H1 (cell line): ENCODE measurements around the gene ZNF200.

Experiments used
- ASH2L ChIP-seq: fragments of 200-600, 300-600 bp; sonication (generic); IDR thresholded peaks from one replicate; pipeline ENCODE4 v1.7.1; 2017; ENCODE audit warnings: low read length
- CREB1 ChIP-seq: IDR thresholded peaks from 2 replicates; pipeline ENCODE4 v1.6.1; 2012; ENCODE audit warnings: inconsistent platforms
- EGR1 ChIP-seq: IDR thresholded peaks from 2 replicates; pipeline ENCODE4 v1.6.1; 2011; ENCODE audit warnings: low read depth, low read length, borderline replicate concordance
- EP300 ChIP-seq, 2 experiments: IDR thresholded peaks; 1 replicate in 1 of 2; 2 replicates in 1 of 2; pipeline ENCODE4 v1.6.1; 2011 to 2012; ENCODE audit warnings: low read depth in 2 of 2, low read length in 2 of 2, mild to moderate bottlenecking in 2 of 2, borderline replicate concordance in 1 of 2, inconsistent platforms in 1 of 2, moderate library complexity in 1 of 2
- EZH2 ChIP-seq: fragments of 200-600 bp; sonication (generic); IDR thresholded peaks from 2 replicates; pipeline ENCODE4 v1.7.1; 2012; ENCODE audit warnings: low read depth, mild to moderate bottlenecking, moderate library complexity, low read length, inconsistent platforms; ENCODE audit not compliant: severe bottlenecking
- HDAC2 ChIP-seq, 2 experiments: fragments of 300-600 bp in 1 of 2; sonication (generic) in 1 of 2; IDR thresholded peaks; 2 replicates each; pipeline ENCODE4 v1.6.1; 2011 to 2012; ENCODE audit warnings: low read depth in 2 of 2, low read length in 2 of 2, mild to moderate bottlenecking in 2 of 2, moderate library complexity in 2 of 2, borderline replicate concordance in 1 of 2, inconsistent platforms in 1 of 2
- JUN ChIP-seq: IDR thresholded peaks from 2 replicates; pipeline ENCODE4 v1.6.1; 2011; ENCODE audit warnings: low read depth, mild to moderate bottlenecking, improper control_type of control experiment, low read length
- RAD21 ChIP-seq, 2 experiments: IDR thresholded peaks in 1 of 2; conservative IDR thresholded peaks in 1 of 2; 2 replicates each; pipeline ENCODE4 v1.6.1; 2011; ENCODE audit warnings: low read depth in 2 of 2, low read length in 2 of 2, improper control_type of control experiment in 1 of 2, inconsistent platforms in 1 of 2, mild to moderate bottlenecking in 1 of 2, moderate library complexity in 1 of 2
- RFX5 ChIP-seq: IDR thresholded peaks from 2 replicates; pipeline ENCODE4 v1.6.1; 2011; ENCODE audit warnings: low read depth, low read length, improper control_type of control experiment, borderline replicate concordance
- TAF1 ChIP-seq: IDR thresholded peaks from 2 replicates; pipeline ENCODE4 v1.6.1; 2011; ENCODE audit warnings: mild to moderate bottlenecking, low read depth, low read length
- USF2 ChIP-seq: IDR thresholded peaks from 2 replicates; pipeline ENCODE4 v1.6.1; 2011; ENCODE audit warnings: low read length, improper control_type of control experiment
- TF ChIP-seq, protein P1 (sequence below), 3 experiments: IDR thresholded peaks; 1 replicate in 2 of 3; 2 replicates in 1 of 3; pipeline versions ENCODE4 v1.5.1 to v1.6.1; 2011; ENCODE audit warnings: low read length in 3 of 3, mild to moderate bottlenecking in 3 of 3, inconsistent platforms in 2 of 3, low read depth in 1 of 3, moderate library complexity in 1 of 3; ENCODE audit not compliant: insufficient read depth in 1 of 3; ENCODE audit errors: control extremely low read depth in 1 of 3
- TF ChIP-seq, protein P2 (sequence below): IDR thresholded peaks from 2 replicates; pipeline ENCODE4 v1.6.1; 2012; ENCODE audit warnings: inconsistent platforms

DNA sequence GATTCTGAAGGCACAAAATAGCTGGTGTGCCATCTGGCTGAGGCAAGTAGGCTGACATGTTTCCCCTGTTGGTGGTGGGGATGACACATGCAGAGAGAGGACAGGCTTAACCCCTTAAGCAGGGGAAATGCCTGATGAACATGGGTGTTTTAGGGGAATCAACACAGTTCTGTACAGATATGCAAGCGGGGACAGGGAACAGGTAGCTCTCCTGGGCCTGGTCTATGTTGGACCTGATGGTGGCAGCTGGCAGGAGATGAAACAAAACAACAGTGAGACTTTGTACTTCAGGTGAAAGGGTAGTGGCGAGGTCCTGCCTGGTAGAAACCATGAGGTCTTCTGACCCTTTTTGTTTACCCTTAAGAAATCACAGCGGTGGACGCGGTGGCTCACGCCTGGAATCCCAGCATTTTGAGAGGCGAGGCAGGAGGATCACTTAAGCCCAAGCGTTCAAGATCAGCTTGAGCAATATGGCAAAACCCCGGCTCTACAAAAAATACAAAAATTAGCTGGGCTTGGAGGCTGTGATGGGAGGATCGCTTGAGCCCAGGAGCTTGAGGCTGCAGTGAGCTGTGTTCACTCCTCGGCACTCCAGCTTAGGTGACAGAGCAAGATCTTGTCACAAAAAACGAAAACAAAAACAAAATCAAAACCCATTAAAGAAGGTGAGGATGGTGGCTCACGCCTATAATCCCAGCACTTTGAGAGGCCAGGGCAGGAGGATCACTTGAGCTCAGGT lies 36.5 kb downstream of the ZNF200 start:
- TF ChIP-seq, protein P1, sequence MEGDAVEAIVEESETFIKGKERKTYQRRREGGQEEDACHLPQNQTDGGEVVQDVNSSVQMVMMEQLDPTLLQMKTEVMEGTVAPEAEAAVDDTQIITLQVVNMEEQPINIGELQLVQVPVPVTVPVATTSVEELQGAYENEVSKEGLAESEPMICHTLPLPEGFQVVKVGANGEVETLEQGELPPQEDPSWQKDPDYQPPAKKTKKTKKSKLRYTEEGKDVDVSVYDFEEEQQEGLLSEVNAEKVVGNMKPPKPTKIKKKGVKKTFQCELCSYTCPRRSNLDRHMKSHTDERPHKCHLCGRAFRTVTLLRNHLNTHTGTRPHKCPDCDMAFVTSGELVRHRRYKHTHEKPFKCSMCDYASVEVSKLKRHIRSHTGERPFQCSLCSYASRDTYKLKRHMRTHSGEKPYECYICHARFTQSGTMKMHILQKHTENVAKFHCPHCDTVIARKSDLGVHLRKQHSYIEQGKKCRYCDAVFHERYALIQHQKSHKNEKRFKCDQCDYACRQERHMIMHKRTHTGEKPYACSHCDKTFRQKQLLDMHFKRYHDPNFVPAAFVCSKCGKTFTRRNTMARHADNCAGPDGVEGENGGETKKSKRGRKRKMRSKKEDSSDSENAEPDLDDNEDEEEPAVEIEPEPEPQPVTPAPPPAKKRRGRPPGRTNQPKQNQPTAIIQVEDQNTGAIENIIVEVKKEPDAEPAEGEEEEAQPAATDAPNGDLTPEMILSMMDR (IDR thresholded peaks at IDR 0.05; ENCODE audit: control extremely low read depth in 1 of 3, insufficient read depth in 1 of 3, low read depth in 1 of 3, low read length in 3 of 3), result no peak
- TF ChIP-seq TAF1, result no peak
- TF ChIP-seq EP300 (IDR thresholded peaks at IDR 0.05; ENCODE audit: borderline replicate concordance in 1 of 2, low read depth in 2 of 2, low read length in 2 of 2), result no peak
- TF ChIP-seq RFX5, result no peak
- no peak for TF ChIP-seq JUN
- TF ChIP-seq RAD21 (IDR thresholded peaks at IDR 0.05 in 1 of 2, conservative IDR thresholded peaks at IDR 0.05 in 1 of 2; ENCODE audit: low read depth in 2 of 2, low read length in 2 of 2), result no peak
- no peak for TF ChIP-seq EZH2
- TF ChIP-seq USF2, result no peak
- TF ChIP-seq, protein P2, sequence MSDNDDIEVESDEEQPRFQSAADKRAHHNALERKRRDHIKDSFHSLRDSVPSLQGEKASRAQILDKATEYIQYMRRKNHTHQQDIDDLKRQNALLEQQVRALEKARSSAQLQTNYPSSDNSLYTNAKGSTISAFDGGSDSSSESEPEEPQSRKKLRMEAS, result no peak
- TF ChIP-seq CREB1, result no peak
- TF ChIP-seq ASH2L, result no peak
- no peak for TF ChIP-seq EGR1
- TF ChIP-seq HDAC2 (IDR thresholded peaks at IDR 0.05; ENCODE audit: borderline replicate concordance in 1 of 2, low read depth in 2 of 2, low read length in 2 of 2), result no peak
